ENCODE measurements around the gene PCDHA3. TPM values are rescaled to one million over a fixed set of nuclear protein-coding genes. Genes with fewer than 3 reads are reported as not detected.

Gene PCDHA3
- polyA plus RNA-seq (2011; rRNA removed) (1.5 and 1.7 TPM in 2 replicates), polyA plus RNA-seq (2017; fragmentation: RNase III; extraction: RNeasy Plus Mini Kit Qiagen cat#74134 plus additional on column Dnase treatment) (0.84 to 1.0 TPM (median 0.88 TPM) in 3 replicates), polyA minus RNA-seq (2011; rRNA and poly(A)+ RNA removed) (0.79 and 0.83 TPM in 2 replicates)
- 0.49 and 0.50 TPM in 2 replicates for polyA plus RNA-seq (2012; cell fraction: cytosol; rRNA removed)
- polyA plus RNA-seq (2012; cell fraction: nucleus; rRNA removed) = 1.0 and 1.5 TPM in 2 replicates

- TF ChIP-seq PHF8 (IDR thresholded peaks at IDR 0.05; ENCODE audit: borderline replicate concordance, low read depth) (no peak; the same call in 1 of the 2 replicates), RAD21 (conservative IDR thresholded peaks at IDR 0.05 in 1 of 2, IDR thresholded peaks at IDR 0.05 in 1 of 2) (peak; percentile 29 to 32; a peak in 3 of 5 replicates), BHLHE40 (IDR thresholded peaks at IDR 0.05; ENCODE audit: low read depth, low read length) (no peak), HES2 (IDR thresholded peaks at IDR 0.05) (no peak), CBX8 (IDR thresholded peaks at IDR 0.05) (no peak), MAFK (IDR thresholded peaks at IDR 0.05; ENCODE audit: partially characterized antibody) (peak; percentile 40), RNF2 (IDR thresholded peaks at IDR 0.05; ENCODE audit: borderline replicate concordance, low read depth) (no peak), NFE2L2 (conservative IDR thresholded peaks at IDR 0.05; ENCODE audit: low read length) (no peak), POLR2AphosphoS2 (conservative IDR thresholded peaks at IDR 0.05; ENCODE audit: low read length) (no peak), EHF (CRISPR knock-in tag; IDR thresholded peaks at IDR 0.05) (no peak), E2F6 (IDR thresholded peaks at IDR 0.05; ENCODE audit: borderline replicate concordance, low read depth) (no peak), MAX (IDR thresholded peaks at IDR 0.05) (peak; percentile 47; the same call in 1 of the 2 replicates), FOSL2 (IDR thresholded peaks at IDR 0.05) (no peak), FOSL2 (CRISPR knock-in tag; IDR thresholded peaks at IDR 0.05) (no peak), NR3C1 (IDR thresholded peaks at IDR 0.05) (no peak), NPAS2 (CRISPR knock-in tag; IDR thresholded peaks at IDR 0.05; ENCODE audit: borderline replicate concordance) (no peak), REST (IDR thresholded peaks at IDR 0.05) (no peak), HMGXB4 (CRISPR knock-in tag; IDR thresholded peaks at IDR 0.05; ENCODE audit: borderline replicate concordance) (no peak), CTCF (IDR thresholded peaks at IDR 0.05) (peak; percentile 61), ZNF302 (CRISPR knock-in tag; IDR thresholded peaks at IDR 0.05) (no peak), TP53 (CRISPR knock-in tag; IDR thresholded peaks at IDR 0.05) (no peak), KDM5A (IDR thresholded peaks at IDR 0.05) (no peak), RCOR1 (IDR thresholded peaks at IDR 0.05; ENCODE audit: low read depth, low read length) (no peak), SMC3 (IDR thresholded peaks at IDR 0.05) (no peak)
- Histone ChIP-seq H3K4me1 (no peaks in the 10 kb centered on the region), H3K4me3 (peak within 1 kb of the TSS; percentile 49), H3K27ac (peak within 1 kb of the TSS; percentile 29 to 74; a peak in 5 of 6 replicates), H3K9me3 (peaks cover 32% of the 10 kb centered on the region), H3K4me2 (peak within 1 kb of the TSS; percentile 66)
- WGBS (ENCODE audit: missing lambda C conversion rate) = 29% methylated on average over 27 of the region's 29 CpGs
- DNase-seq (ENCODE audit: low read depth in 1 of 2, low spot score in 1 of 2) (peak; percentile 22 to 74), FAIRE-seq (peak; percentile 68), ATAC-seq (peak; percentile 80 to 89; a peak in 5 of 6 replicates)
- CTCF ChIA-PET = interaction anchor here (0.6 to 3.1 kb wide), 10 partner anchors 14 to 268 kb away, joined by 3 to 16 read pairs (median 4); partner anchors contain the start of genes PCDHA12 and PCDHA5
- POLR2A ChIA-PET = no interaction called here
Measured at GRCh38 chr5:140800816-140801493, at the start of gene PCDHA3. TSS of gene PCDHA3 (plus strand) at chr5:140801057.

Measured in A549 (cell line).